K562 (cell line): ENCODE measurements around the gene ABCC11. TPM values are rescaled to one million over a fixed set of nuclear protein-coding genes. Genes with fewer than 3 reads are reported as not detected.

Experiments used
- ATAC-seq: fragments of 200-7000 bp; cut with Tn5 transposase; 3 replicates; pipeline ENCODE4 v1.9.1; 2020; ENCODE audit warnings: moderate library complexity
- BruUV-seq: library from RNA; stranded (reverse); fragments of 400-500 nt; replicated peaks from 2 replicates; lab custom pipeline; 2021; lab: Mats Ljungman, UMichigan
- CTCF ChIA-PET: fragments of 300-600 bp; formaldehyde crosslinking; extraction: SDS; loops from one replicate; lab custom pipeline; 2021; ENCODE audit warnings: low intra/inter-chr PET ratio; lab: Yijun Ruan, JAX
- POLR2A ChIA-PET: fragments of 300-600, 350-650 bp; sonication (Branson Sonifier 250); formaldehyde crosslinking; extraction: SDS; loops from one replicate; lab custom pipeline; 2021; ENCODE audit warnings: antibody characterized with exemption, inconsistent platforms; lab: Yijun Ruan, JAX
- DNase-seq, 4 experiments: peaks; one replicate each; pipeline versions ENCODE4 v3.0.0 to v3.0.0-alpha.2; 2011 to 2018; ENCODE audit warnings: low spot score in 3 of 4, mixed read lengths in 3 of 4; ENCODE audit errors: extremely low read depth in 1 of 4
- FAIRE-seq: peaks from 2 replicates; lab custom pipeline; 2011; peaks lifted over from hg19 to GRCh38; lab: Jason Lieb, UNC
- H2AFZ ChIP-seq: 2 replicates; pipeline ENCODE4 v1.6.0; 2011; ENCODE audit warnings: low read depth, low read length, control low read depth, inconsistent platforms
- H3K27ac ChIP-seq: fragments of 200-600 bp; 3 replicates; pipeline ENCODE4 v1.8.0; 2011; ENCODE audit warnings: low read depth, mild to moderate bottlenecking, control low read depth, inconsistent platforms, low read length, moderate library complexity, mixed read lengths; ENCODE audit errors: extremely low read depth
- H3K27me3 ChIP-seq, 2 experiments: fragments of 300-600 bp in 1 of 2; 2 replicates in 1 of 2; 3 replicates in 1 of 2; pipeline versions ENCODE4 v1.6.0 to v1.8.0; 2011; ENCODE audit warnings: inconsistent platforms in 2 of 2, low read length in 2 of 2, mild to moderate bottlenecking in 1 of 2, mixed read lengths in 1 of 2, moderate library complexity in 1 of 2; ENCODE audit not compliant: control insufficient read depth in 2 of 2, insufficient read depth in 2 of 2
- H3K36me3 ChIP-seq: fragments of 300-600 bp; 3 replicates; pipeline ENCODE4 v1.8.0; 2011; ENCODE audit warnings: mild to moderate bottlenecking, low read length, inconsistent platforms; ENCODE audit not compliant: control insufficient read depth, insufficient read depth
- H3K4me1 ChIP-seq, 2 experiments: fragments of 200-600 bp in 1 of 2; replicated peaks in 1 of 2; 2 replicates in 1 of 2; 3 replicates in 1 of 2; pipeline versions ENCODE4 v1.5.1 to v1.8.0; 2011; ENCODE audit warnings: inconsistent platforms in 2 of 2, low read length in 2 of 2, mild to moderate bottlenecking in 1 of 2, mixed read lengths in 1 of 2, moderate library complexity in 1 of 2; ENCODE audit not compliant: control insufficient read depth in 2 of 2, insufficient read depth in 2 of 2
- H3K4me2 ChIP-seq: 2 replicates; pipeline ENCODE4 v1.6.1; 2011; ENCODE audit warnings: low read length, control low read depth, inconsistent platforms, mixed read lengths; ENCODE audit not compliant: insufficient read depth
- H3K4me3 ChIP-seq: fragments of 200-600 bp; sonication (generic), shearing (Covaris generic); 2 replicates; pipeline ENCODE4 v1.5.1; 2016; ENCODE audit warnings: control low read depth, inconsistent platforms
- H3K79me2 ChIP-seq: fragments of 200-600 bp; 3 replicates; pipeline ENCODE4 v1.8.0; 2011; ENCODE audit warnings: low read length, inconsistent platforms; ENCODE audit not compliant: control insufficient read depth, insufficient read depth
- H3K9ac ChIP-seq, 2 experiments: 2 replicates each; pipeline versions ENCODE4 v1.6.0 to v1.6.1; 2011; ENCODE audit warnings: low read depth in 2 of 2, low read length in 2 of 2, control low read depth in 1 of 2, inconsistent platforms in 1 of 2, mild to moderate bottlenecking in 1 of 2, mixed read lengths in 1 of 2; ENCODE audit not compliant: insufficient read depth in 1 of 2
- H3K9me1 ChIP-seq: one replicate; pipeline ENCODE4 v1.6.0; 2011; ENCODE audit warnings: inconsistent platforms, mild to moderate bottlenecking, low read length, moderate library complexity; ENCODE audit not compliant: control insufficient read depth, insufficient read depth
- H3K9me3 ChIP-seq: replicated peaks from 2 replicates; pipeline ENCODE4 v1.5.1; 2011; ENCODE audit warnings: low read depth, low read length, inconsistent platforms; ENCODE audit not compliant: control insufficient read depth, insufficient read depth
- H4K20me1 ChIP-seq: replicated peaks from 2 replicates; pipeline ENCODE4 v1.6.1; 2011; ENCODE audit warnings: low read length, inconsistent platforms, mixed read lengths; ENCODE audit not compliant: control insufficient read depth, insufficient read depth
- ADNP ChIP-seq: fragments of 200-800 bp; sonication (Bioruptor generic); IDR thresholded peaks from 2 replicates; pipeline ENCODE4 v1.6.1; 2016; ENCODE audit warnings: missing genetic modification characterization, missing compliant biosample characterization
- ETV6 ChIP-seq, 3 experiments: fragments of 150-350 bp in 1 of 3; sonication (generic) in 1 of 3; formaldehyde crosslinking in 1 of 3; IDR thresholded peaks; 2 replicates each; pipeline versions ENCODE4 v1.6.1 to v1.8.0; 2014 to 2022; ENCODE audit warnings: borderline replicate concordance in 2 of 3, low read depth in 2 of 3, antibody characterized with exemption in 1 of 3, low read length in 1 of 3, mild to moderate bottlenecking in 1 of 3, missing genetic modification reagents in 1 of 3
- IRF2 ChIP-seq: sonication (generic); formaldehyde crosslinking; IDR thresholded peaks from 2 replicates; pipeline ENCODE4 v1.8.1; 2022; ENCODE audit warnings: mild to moderate bottlenecking, missing genetic modification reagents
- MCM2 ChIP-seq: fragments of 450-650 bp; IDR thresholded peaks from 2 replicates; pipeline ENCODE4 v1.6.1; 2017; ENCODE audit warnings: low read depth, mild to moderate bottlenecking
- NFIC ChIP-seq: fragments of 450-650 bp; IDR thresholded peaks from 2 replicates; pipeline ENCODE4 v1.6.1; 2017; ENCODE audit warnings: mild to moderate bottlenecking, inconsistent platforms
- NFXL1 ChIP-seq: fragments of 450-650 bp; formaldehyde crosslinking; IDR thresholded peaks from 2 replicates; pipeline ENCODE4 v1.4.0; 2021; ENCODE audit warnings: mild to moderate bottlenecking
- TAF15 ChIP-seq: fragments of 200-400 bp; formaldehyde crosslinking; IDR thresholded peaks from 2 replicates; pipeline ENCODE4 v1.6.1; 2017; ENCODE audit warnings: mild to moderate bottlenecking, low read depth, low read length, moderate library complexity
- ZNF23 ChIP-seq: fragments of 250-450 bp; sonication (Bioruptor Pico); IDR thresholded peaks from 2 replicates; pipeline ENCODE4 v1.4.0; 2020; ENCODE audit warnings: mild to moderate bottlenecking
- ZNF41 ChIP-seq: fragments of 250-450 bp; sonication (Bioruptor Pico); conservative IDR thresholded peaks from 2 replicates; pipeline ENCODE4 v1.4.0; 2020; ENCODE audit warnings: mild to moderate bottlenecking
- WGBS: fragments of 100-300 bp; shearing (Covaris generic); methylation state at CpG from one replicate; pipeline ENCODE4 v1.1.6; 2016; ENCODE audit warnings: low coverage, mixed read lengths; ENCODE audit not compliant: insufficient coverage; ENCODE audit errors: missing lambda C conversion rate; 5-methylcytosine and 5-hydroxymethylcytosine counted together
- in situ Hi-C: fragments of 300-500 bp; cut with MboI; formaldehyde crosslinking; loops from 4 replicates; pipeline ENCODE4 v1.15.0; 2018; ENCODE audit warnings: inconsistent platforms, mixed read lengths
- intact Hi-C: fragments of 100-400 bp; cut with micrococcal nuclease; formaldehyde crosslinking; loops from 2 replicates; pipeline ENCODE4 v1.14.2; 2022
- polyA plus RNA-seq, 8 experiments: library from polyadenylated mRNA; depleted of rRNA in 4 of 8; stranded (reverse) in 5 of 8; unstranded in 3 of 8; fragments of >200 nt; fragmentation: Nextera tagmentation in 2 of 8; fragmentation: Illumina TruSeq in 1 of 8; extraction: Ambion mirVana in 2 of 8; extraction: Trizol in 1 of 8; gene quantifications; 2 replicates each; pipeline versions ENCODE4 v1.2.1 to v1.2.3, GENCODE V29; 2011 to 2014; ENCODE audit warnings: inconsistent platforms in 1 of 8, missing spikeins in 1 of 8
- total RNA-seq, 7 experiments: library from RNA; depleted of rRNA in 6 of 7; stranded (reverse); fragments of >200 nt in 6 of 7; fragmentation: Illumina TruSeq in 2 of 7; extraction: Trizol in 2 of 7; gene quantifications; 2 replicates each; pipeline versions ENCODE4 v1.2.1 to v1.2.3, GENCODE V29; 2011 to 2021; ENCODE audit warnings: low replicate concordance in 1 of 7

ABCC11 gene
- total and polyA plus RNA-seq, 9 of the 15 experiments (the other 6 are each of a cell fraction or from before 2014, with no cell fraction given): 0.04 to 0.14 (median 0.04) TPM; not detected in 6

GRCh38 chr16:48277158-48277557, 29.8 kb upstream of the ABCC11 start:
- ChIA-PET CTCF (no interaction called here), POLR2A (interaction anchor here (1.0 to 1.6 kb wide), 2 partner anchors 9 to 20 kb away, joined by 3 read pairs; no protein-coding TSS in a partner anchor)
- no peaks in the 10 kb centered on the region for H3K9me1 ChIP-seq
- no peaks in the 10 kb centered on the region for H3K9me3 ChIP-seq
- BruUV-seq: no TSS peak
- no peak overlapping the region for H3K9ac ChIP-seq
- 82% methylated on average over 5 of the region's 5 CpGs for WGBS
- ATAC-seq (no peak), DNase-seq (peak in 1 of 4 experiments; percentile 3), FAIRE-seq (no peak)
- intact Hi-C loops: no loop called here
- in situ Hi-C loops: no loop called here
- no peak overlapping the region for H2AFZ ChIP-seq
- no peaks in the 10 kb centered on the region for H4K20me1 ChIP-seq
- peaks cover 6% of the 10 kb centered on the region; the same call in 1 of the 3 replicates for H3K79me2 ChIP-seq
- no peaks in the 10 kb centered on the region for H3K27me3 ChIP-seq
- H3K4me1 ChIP-seq: no peaks in the 10 kb centered on the region; a peak in 2 of 5 replicates
- no peak overlapping the region for H3K4me2 ChIP-seq
- peaks cover 56% of the 10 kb centered on the region for H3K36me3 ChIP-seq
- no peak overlapping the region for H3K4me3 ChIP-seq
- TF ChIP-seq ADNP: no peak
- peak; percentile 25; the same call in 1 of the 2 replicates for TF ChIP-seq NFIC
- H3K27ac ChIP-seq: no peak overlapping the region

- CTCF ChIA-PET: no interaction called here
- BruUV-seq: no TSS peak
- FAIRE-seq: no peak
These were observed 28.8 kb upstream of the ABCC11 start for GRCh38 chr16:48276102-48276501.

More at GRCh38 chr16:48276102-48276501, 28.8 kb upstream of the ABCC11 start:
- H4K20me1 ChIP-seq: no peaks in the 10 kb centered on the region
- peaks cover 55% of the 10 kb centered on the region for H3K36me3 ChIP-seq
- WGBS: 89% methylated on average over 4 of the region's 4 CpGs
- peaks cover 6% of the 10 kb centered on the region; the same call in 1 of the 3 replicates for H3K79me2 ChIP-seq
- H3K9me1 ChIP-seq: no peaks in the 10 kb centered on the region
- DNase-seq: no peak
- POLR2A ChIA-PET: interaction anchor here (1.0 kb wide), 1 partner anchor 10 kb away, joined by 3 read pairs; no protein-coding TSS in a partner anchor
- ATAC-seq: no peak
- H3K4me1 ChIP-seq: no peaks in the 10 kb centered on the region; a peak in 2 of 5 replicates
- in situ Hi-C loops: no loop called here
- intact Hi-C loops: no loop called here
- H3K9me3 ChIP-seq: no peaks in the 10 kb centered on the region
- TF ChIP-seq ZNF41: no peak
- no peak for TF ChIP-seq ETV6 (IDR thresholded peaks at IDR 0.05; ENCODE audit: borderline replicate concordance in 1 of 2, low read depth in 2 of 2, low read length in 1 of 2)
- TF ChIP-seq ETV6 (CRISPR knock-in tag; IDR thresholded peaks at IDR 0.05; ENCODE audit: borderline replicate concordance): no peak
- no peak for TF ChIP-seq ZNF23 (CRISPR knock-in tag)
- TF ChIP-seq IRF2 (CRISPR knock-in tag): no peak
- no peak for TF ChIP-seq NFXL1 (CRISPR knock-in tag)
- TF ChIP-seq TAF15: no peak
- no peak for TF ChIP-seq MCM2
- TF ChIP-seq, all 486 proteins: peak for 0
- no peak overlapping the region for H2AFZ ChIP-seq
- H3K27ac ChIP-seq: no peak overlapping the region
- no peaks in the 10 kb centered on the region for H3K27me3 ChIP-seq
- no peak overlapping the region for H3K9ac ChIP-seq
- no peak overlapping the region for H3K4me2 ChIP-seq
- no peak overlapping the region for H3K4me3 ChIP-seq
